ENCODE data around the gene GNRH2.

GRCh38 chr20:3021777-3022176 is 21.6 kb upstream of the GNRH2 start:
- TF ChIP-seq, protein P1, sequence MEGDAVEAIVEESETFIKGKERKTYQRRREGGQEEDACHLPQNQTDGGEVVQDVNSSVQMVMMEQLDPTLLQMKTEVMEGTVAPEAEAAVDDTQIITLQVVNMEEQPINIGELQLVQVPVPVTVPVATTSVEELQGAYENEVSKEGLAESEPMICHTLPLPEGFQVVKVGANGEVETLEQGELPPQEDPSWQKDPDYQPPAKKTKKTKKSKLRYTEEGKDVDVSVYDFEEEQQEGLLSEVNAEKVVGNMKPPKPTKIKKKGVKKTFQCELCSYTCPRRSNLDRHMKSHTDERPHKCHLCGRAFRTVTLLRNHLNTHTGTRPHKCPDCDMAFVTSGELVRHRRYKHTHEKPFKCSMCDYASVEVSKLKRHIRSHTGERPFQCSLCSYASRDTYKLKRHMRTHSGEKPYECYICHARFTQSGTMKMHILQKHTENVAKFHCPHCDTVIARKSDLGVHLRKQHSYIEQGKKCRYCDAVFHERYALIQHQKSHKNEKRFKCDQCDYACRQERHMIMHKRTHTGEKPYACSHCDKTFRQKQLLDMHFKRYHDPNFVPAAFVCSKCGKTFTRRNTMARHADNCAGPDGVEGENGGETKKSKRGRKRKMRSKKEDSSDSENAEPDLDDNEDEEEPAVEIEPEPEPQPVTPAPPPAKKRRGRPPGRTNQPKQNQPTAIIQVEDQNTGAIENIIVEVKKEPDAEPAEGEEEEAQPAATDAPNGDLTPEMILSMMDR (IDR thresholded peaks at IDR 0.05) = no peak
- no peak for TF ChIP-seq POLR2A (IDR thresholded peaks at IDR 0.05)

All from lower leg skin (tissue), 3 donors.